Astrocyte (in vitro differentiated cells and primary cell): ENCODE data around the gene LCE3A.

Experiments
- CTCF ChIP-seq: IDR thresholded peaks from 2 replicates; pipeline ENCODE4 v1.5.1; 2011; ENCODE audit warnings: low read depth, mild to moderate bottlenecking, inconsistent platforms, low read length, moderate library complexity; ENCODE audit not compliant: insufficient read depth
- EZH2 ChIP-seq: IDR thresholded peaks from 2 replicates; pipeline ENCODE4 v1.6.1; 2012; ENCODE audit warnings: mild to moderate bottlenecking, low read length, inconsistent platforms; ENCODE audit not compliant: insufficient read depth

- TF ChIP-seq CTCF (no peak), EZH2 (no peak)
Observed at GRCh38 chr1:152626744-152627143, 3.8 kb upstream of the LCE3A start.
